Ishikawa (cell line): ENCODE data around the gene SPAG9.

Source experiments
- CEBPB ChIP-seq: IDR thresholded peaks from 2 replicates; pipeline ENCODE4 v1.6.1; 2012
- EGR1 ChIP-seq: IDR thresholded peaks from 2 replicates; pipeline ENCODE4 v1.6.1; 2012
- EP300 ChIP-seq: IDR thresholded peaks from 2 replicates; pipeline ENCODE4 v1.6.1; 2012; ENCODE audit warnings: borderline replicate concordance
- FOXM1 ChIP-seq: IDR thresholded peaks from 2 replicates; pipeline ENCODE4 v1.6.1; 2012; ENCODE audit warnings: low read depth, borderline replicate concordance
- TAF1 ChIP-seq: IDR thresholded peaks from 2 replicates; pipeline ENCODE4 v1.6.1; 2012; ENCODE audit warnings: low read depth, mild to moderate bottlenecking
- YY1 ChIP-seq: IDR thresholded peaks from 2 replicates; pipeline ENCODE4 v1.6.1; 2012; ENCODE audit warnings: low read depth
- TF ChIP-seq, protein P1 (sequence below): IDR thresholded peaks from 2 replicates; pipeline ENCODE4 v1.6.1; 2012
- TF ChIP-seq, protein P2 (sequence below): IDR thresholded peaks from 2 replicates; pipeline ENCODE4 v1.6.1; 2012

DNA sequence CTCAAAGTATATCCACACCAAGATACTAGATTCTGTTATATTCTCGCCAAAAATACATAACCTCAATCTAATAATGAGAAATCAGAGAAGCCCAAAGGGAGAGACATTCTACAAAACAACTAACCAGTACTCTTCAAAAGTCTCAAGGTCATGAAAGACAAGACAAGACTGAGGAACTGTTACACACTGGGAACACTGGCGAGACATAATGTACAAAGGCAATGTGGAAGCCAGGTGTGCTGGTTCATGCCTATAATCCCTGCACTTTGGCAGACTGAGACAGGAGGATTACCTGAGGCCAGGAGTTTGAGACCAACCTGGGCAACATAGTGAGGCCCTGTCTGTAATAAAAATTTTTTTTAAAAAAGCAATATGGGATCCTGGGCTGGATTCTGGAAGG lies 85.9 kb downstream of the SPAG9 start:
- TF ChIP-seq FOXM1 = no peak
- no peak for TF ChIP-seq EGR1
- TF ChIP-seq EP300 = no peak
- TF ChIP-seq, protein P1, sequence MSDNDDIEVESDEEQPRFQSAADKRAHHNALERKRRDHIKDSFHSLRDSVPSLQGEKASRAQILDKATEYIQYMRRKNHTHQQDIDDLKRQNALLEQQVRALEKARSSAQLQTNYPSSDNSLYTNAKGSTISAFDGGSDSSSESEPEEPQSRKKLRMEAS = no peak
- no peak for TF ChIP-seq TAF1
- TF ChIP-seq YY1 = no peak
- TF ChIP-seq, protein P2, sequence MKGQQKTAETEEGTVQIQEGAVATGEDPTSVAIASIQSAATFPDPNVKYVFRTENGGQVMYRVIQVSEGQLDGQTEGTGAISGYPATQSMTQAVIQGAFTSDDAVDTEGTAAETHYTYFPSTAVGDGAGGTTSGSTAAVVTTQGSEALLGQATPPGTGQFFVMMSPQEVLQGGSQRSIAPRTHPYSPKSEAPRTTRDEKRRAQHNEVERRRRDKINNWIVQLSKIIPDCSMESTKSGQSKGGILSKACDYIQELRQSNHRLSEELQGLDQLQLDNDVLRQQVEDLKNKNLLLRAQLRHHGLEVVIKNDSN = no peak
- no peak for TF ChIP-seq CEBPB
